Thyroid gland (tissue), 4 donors: ENCODE measurements around the gene RPL10A. TPM values are rescaled to one million over a fixed set of nuclear protein-coding genes. Genes with fewer than 3 reads are reported as not detected.

Experiments
- DNase-seq, 2 donors: peaks; one replicate each; pipeline ENCODE4 v3.0.0-alpha.2; 2019
- H3K27ac ChIP-seq, 3 donors: fragments of 200-600 bp; sonication (generic); 1 replicate in 2 of 3; 2 replicates in 1 of 3; pipeline ENCODE4 v1.5.1; 2016 to 2019; ENCODE audit warnings: mild to moderate bottlenecking in 1 of 3, moderate library complexity in 1 of 3
- H3K27me3 ChIP-seq: fragments of 200-600 bp; sonication (generic); one replicate; pipeline ENCODE4 v1.5.1; 2019
- H3K36me3 ChIP-seq, 2 donors: fragments of 200-600 bp; sonication (generic); one replicate each; pipeline ENCODE4 v1.5.1; 2016 to 2019
- H3K4me1 ChIP-seq, 2 donors: fragments of 200-600 bp; sonication (generic); one replicate each; pipeline ENCODE4 v1.5.1; 2017 to 2019
- H3K4me3 ChIP-seq, 3 donors: fragments of 200-600 bp; sonication (generic); replicated peaks in 1 of 3; 1 replicate in 2 of 3; 2 replicates in 1 of 3; pipeline ENCODE4 v1.5.1; 2016; ENCODE audit warnings: mild to moderate bottlenecking in 1 of 3
- H3K9me3 ChIP-seq: fragments of 200-600 bp; sonication (generic); one replicate; pipeline ENCODE4 v1.5.1; 2017
- POLR2A ChIP-seq, 2 donors: fragments of 450-650 bp; IDR thresholded peaks; one replicate each; pipeline ENCODE4 v1.6.1; 2017; ENCODE audit warnings: antibody characterized with exemption in 2 of 2, mild to moderate bottlenecking in 2 of 2, moderate library complexity in 1 of 2
- WGBS, 2 donors: methylation state at CpG; one replicate each; pipeline ENCODE4 v1.1.5; 2017; 5-methylcytosine and 5-hydroxymethylcytosine counted together
- intact Hi-C: fragments of 100-400 bp; cut with DNase I; formaldehyde crosslinking; loops from one replicate; pipeline ENCODE4 v1.15.1; 2023
- total RNA-seq, 4 donors: library from RNA; depleted of rRNA; stranded (reverse); fragments of >200 nt; gene quantifications; one replicate each; pipeline ENCODE4 v1.2.3, GENCODE V29; 2016
- TF ChIP-seq, protein P1 (sequence below), 6 experiments: fragments of 200-600 bp in 3 of 6; fragments of 450-650 bp in 3 of 6; sonication (generic) in 3 of 6; IDR thresholded peaks; one replicate each; pipeline ENCODE4 v1.5.1; 2016 to 2019; ENCODE audit warnings: antibody characterized with exemption in 6 of 6, mild to moderate bottlenecking in 2 of 6, inconsistent platforms in 1 of 6, moderate library complexity in 1 of 6

Gene RPL10A
- total RNA-seq, 4 donors from 2014 or later: 1,123 to 2,881 (median 1,235) TPM

DNA sequence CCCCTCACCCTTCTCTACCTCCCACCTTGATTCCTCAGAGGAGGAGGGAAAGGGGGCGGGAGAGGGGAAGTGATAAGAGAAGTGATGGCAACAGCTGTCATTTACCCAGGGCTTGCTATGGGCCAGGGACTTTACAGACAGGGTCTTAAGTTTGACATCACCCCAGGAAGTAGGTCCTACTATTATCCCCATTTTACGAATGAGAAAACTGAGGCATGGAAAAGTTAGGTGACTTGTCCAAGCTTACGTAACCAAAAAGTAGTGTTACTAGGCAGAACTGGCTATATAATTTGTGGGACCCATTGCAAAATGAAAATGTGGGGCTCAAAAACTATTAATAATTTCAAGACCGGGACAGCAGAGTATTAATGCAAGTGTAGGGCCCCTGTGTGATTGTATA, 26.6 kb upstream of the RPL10A start:
- Histone ChIP-seq H3K4me3 (no peak overlapping the region), H3K27ac (no peak overlapping the region), H3K27me3 (no peaks in the 10 kb centered on the region), H3K4me1 (no peaks in the 10 kb centered on the region), H3K36me3 (no peaks in the 10 kb centered on the region), H3K9me3 (no peaks in the 10 kb centered on the region)
- 91 to 99% methylated on average over 4 of the region's 4 CpGs for WGBS, 2 donors
- intact Hi-C loops: no loop called here
- TF ChIP-seq POLR2A (IDR thresholded peaks at IDR 0.05): no peak
- TF ChIP-seq, protein P1, sequence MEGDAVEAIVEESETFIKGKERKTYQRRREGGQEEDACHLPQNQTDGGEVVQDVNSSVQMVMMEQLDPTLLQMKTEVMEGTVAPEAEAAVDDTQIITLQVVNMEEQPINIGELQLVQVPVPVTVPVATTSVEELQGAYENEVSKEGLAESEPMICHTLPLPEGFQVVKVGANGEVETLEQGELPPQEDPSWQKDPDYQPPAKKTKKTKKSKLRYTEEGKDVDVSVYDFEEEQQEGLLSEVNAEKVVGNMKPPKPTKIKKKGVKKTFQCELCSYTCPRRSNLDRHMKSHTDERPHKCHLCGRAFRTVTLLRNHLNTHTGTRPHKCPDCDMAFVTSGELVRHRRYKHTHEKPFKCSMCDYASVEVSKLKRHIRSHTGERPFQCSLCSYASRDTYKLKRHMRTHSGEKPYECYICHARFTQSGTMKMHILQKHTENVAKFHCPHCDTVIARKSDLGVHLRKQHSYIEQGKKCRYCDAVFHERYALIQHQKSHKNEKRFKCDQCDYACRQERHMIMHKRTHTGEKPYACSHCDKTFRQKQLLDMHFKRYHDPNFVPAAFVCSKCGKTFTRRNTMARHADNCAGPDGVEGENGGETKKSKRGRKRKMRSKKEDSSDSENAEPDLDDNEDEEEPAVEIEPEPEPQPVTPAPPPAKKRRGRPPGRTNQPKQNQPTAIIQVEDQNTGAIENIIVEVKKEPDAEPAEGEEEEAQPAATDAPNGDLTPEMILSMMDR (IDR thresholded peaks at IDR 0.05): no peak
- DNase-seq: no peak

DNA sequence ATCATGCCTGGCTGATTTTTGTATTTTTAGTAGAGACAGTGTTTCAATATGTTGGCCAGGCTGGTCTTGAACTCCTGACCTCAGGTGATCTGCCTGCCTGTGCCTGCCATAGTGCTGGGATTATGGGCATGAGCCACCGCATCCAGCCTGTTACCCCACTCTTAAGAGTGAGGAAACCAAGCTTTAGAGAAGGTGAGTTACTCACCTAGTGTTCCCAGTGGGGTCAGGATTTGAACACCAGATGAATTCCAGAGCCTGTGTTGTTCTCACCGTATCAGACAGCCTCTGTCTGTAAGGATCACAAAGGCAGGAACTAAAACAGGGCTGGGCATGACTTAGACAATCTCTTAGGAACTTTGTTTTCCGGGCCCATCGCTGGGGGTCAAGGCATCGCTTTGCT, 25.5 kb upstream of the RPL10A start:
- Histone ChIP-seq H3K27me3 (no peaks in the 10 kb centered on the region), H3K9me3 (no peaks in the 10 kb centered on the region), H3K36me3 (no peaks in the 10 kb centered on the region), H3K4me3 (no peak overlapping the region), H3K4me1 (no peaks in the 10 kb centered on the region), H3K27ac (no peak overlapping the region)
- intact Hi-C loops: no loop called here
- TF ChIP-seq, protein P1 (IDR thresholded peaks at IDR 0.05): no peak
- no peak for TF ChIP-seq POLR2A (IDR thresholded peaks at IDR 0.05)
- 76 to 80% methylated on average over 4 to 5 of the region's 5 CpGs for WGBS, 2 donors
- no peak for DNase-seq

DNA sequence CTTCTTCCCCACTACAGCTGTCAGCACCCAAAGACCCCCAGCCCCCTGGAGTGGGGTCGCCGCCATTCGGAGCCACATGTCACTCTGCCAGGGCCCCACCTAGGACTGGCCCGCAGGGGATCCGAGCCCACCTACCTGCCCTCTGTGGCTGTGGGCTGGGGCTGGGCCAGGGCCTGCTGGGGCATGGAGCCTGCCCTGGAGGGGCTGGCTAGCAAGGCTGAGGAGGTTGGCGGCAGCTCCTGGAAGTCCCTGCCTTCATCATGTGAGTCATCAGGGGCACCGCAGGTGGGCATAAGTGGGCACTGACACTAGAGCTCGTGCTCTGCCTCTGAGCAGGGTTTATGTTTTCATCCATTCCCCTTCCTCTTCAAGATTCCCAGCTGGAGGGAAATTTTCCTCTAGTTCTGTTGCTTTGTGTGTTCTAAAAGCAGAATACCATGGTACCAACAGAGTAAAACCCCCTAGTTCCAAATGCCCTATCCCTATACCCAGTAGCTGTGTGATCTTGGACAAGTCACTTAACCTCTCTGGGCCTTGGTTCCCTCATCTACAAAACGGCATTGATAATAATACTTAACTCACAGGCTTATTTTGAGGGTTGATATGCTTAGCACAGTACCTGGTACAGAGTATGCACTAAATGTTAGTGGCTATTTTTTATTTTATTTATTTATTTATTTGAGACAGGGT, 24.7 kb upstream of the RPL10A start:
- Histone ChIP-seq H3K4me3 (no peak overlapping the region), H3K27me3 (no peaks in the 10 kb centered on the region), H3K36me3 (no peaks in the 10 kb centered on the region), H3K9me3 (no peaks in the 10 kb centered on the region), H3K4me1 (no peaks in the 10 kb centered on the region), H3K27ac (no peak overlapping the region)
- TF ChIP-seq, protein P1 (IDR thresholded peaks at IDR 0.05): no peak
- no peak for TF ChIP-seq POLR2A (IDR thresholded peaks at IDR 0.05)
- WGBS, 2 donors: 83 to 94% methylated on average over 6 to 9 of the region's 9 CpGs
- intact Hi-C loops: no loop called here
- no peak for DNase-seq

DNA sequence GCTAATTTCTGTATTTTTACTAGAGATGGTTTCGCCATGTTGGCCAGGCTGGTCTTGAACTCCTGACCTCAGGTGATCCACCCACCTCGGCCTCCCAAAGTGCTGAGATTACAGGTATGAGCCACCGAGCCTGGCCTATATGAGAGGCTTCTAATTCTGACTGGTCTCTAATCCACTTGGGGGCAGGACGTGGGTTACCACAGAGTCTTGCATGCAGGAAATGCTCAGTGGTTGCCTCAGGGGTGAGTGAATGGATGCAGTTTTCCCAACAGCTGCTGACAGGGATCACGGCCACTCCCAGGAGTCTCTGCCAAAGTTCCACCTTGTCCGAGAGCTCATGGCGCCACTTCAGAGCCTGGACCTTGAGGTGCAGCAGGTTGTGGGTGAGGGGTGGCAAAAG, 22.5 kb upstream of the RPL10A start:
- DNase-seq: no peak
- H3K27me3 ChIP-seq: no peaks in the 10 kb centered on the region
- intact Hi-C loops: loop anchor here (5.0 kb wide), 1 partner anchor 148 kb away; the partner anchor contains the start of gene DEF6
- H3K4me3 ChIP-seq: no peak overlapping the region
- no peak overlapping the region for H3K27ac ChIP-seq
- H3K36me3 ChIP-seq: no peaks in the 10 kb centered on the region
- no peaks in the 10 kb centered on the region for H3K4me1 ChIP-seq
- WGBS, 2 donors: 71 to 86% methylated on average over 4 to 5 of the region's 7 CpGs
- TF ChIP-seq POLR2A (IDR thresholded peaks at IDR 0.05): no peak
- no peaks in the 10 kb centered on the region for H3K9me3 ChIP-seq

DNA sequence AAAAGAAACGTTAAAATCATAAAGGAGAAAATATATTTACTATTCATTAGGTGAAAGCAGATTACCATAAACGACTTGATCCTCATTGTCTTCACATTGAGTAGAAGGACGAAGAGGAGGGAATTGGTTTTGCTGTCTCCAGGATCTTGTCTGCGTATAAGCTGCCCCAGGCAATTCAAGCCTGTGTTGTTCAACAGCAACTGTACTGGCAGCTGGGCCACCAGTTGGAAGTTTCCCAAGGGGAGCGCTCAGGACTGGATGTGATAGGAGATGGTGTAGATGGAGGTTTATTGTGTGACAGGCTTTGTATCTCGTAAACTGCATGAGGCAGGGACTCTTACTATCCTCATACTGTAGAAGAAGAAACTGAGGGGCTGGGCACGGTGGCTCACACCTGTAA, 20.0 kb upstream of the RPL10A start:
- no peak for DNase-seq
- H3K27ac ChIP-seq: no peak overlapping the region
- no peak overlapping the region for H3K4me3 ChIP-seq
- no peak for TF ChIP-seq POLR2A (IDR thresholded peaks at IDR 0.05)
- TF ChIP-seq, protein P1 (IDR thresholded peaks at IDR 0.05): no peak
- H3K9me3 ChIP-seq: no peaks in the 10 kb centered on the region
- no peaks in the 10 kb centered on the region for H3K27me3 ChIP-seq
- no peaks in the 10 kb centered on the region for H3K36me3 ChIP-seq
- intact Hi-C loops: loop anchor here (5.0 kb wide), 1 partner anchor 151 kb away; the partner anchor contains the start of gene DEF6
- H3K4me1 ChIP-seq: peaks cover 9 to 13% of the 10 kb centered on the region in 2 donors
- 78% methylated on average over 7 of the region's 7 CpGs for WGBS, 2 donors
